ENCODE results near the gene TMEM92. TPM values are rescaled to one million over a fixed set of nuclear protein-coding genes. Genes with fewer than 3 reads are reported as not detected.

Gene TMEM92
- total and polyA plus RNA-seq, 2 of the 13 experiments (the other 11 are each of a cell fraction or from before 2014, with no cell fraction given) = 0.07 TPM; not detected in 1

DNA sequence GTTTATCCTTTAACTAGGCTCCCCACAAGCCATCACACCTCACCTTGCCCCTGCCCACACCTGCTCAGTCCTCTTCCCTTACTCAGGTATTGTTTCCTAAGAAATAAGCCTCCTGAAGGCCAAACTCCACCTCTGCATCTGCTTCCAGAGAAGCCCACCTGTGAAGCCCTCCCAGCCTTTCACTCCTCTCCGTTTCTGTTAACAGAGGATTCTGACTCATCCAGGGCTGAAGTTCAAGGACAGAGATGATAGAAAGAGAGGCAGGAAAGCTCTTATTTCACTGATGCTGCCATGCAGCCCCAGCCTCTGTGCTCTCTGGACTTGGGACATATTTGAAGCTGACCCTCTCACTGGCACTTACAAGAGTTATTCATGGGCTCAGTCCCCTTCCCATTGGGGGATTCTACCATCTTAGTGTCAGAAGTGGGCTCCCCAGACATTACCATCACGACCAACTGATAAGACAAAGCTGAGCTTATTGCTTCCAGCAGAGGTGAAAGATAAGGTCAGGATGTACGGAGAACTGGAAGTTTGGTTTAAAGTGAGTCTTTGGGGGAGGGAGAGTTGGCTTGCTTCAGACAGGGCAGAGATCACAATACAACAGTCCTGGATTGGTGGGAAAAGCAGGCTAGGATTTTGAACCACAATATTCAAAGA, 36.3 kb downstream of the TMEM92 start (continued):
- TF ChIP-seq CCAR2 (optimal IDR thresholded peaks at IDR 0.05; ENCODE audit: low read depth, low read length) (no peak), BCLAF1 (IDR thresholded peaks at IDR 0.05) (no peak), ZNF543 (CRISPR knock-in tag; IDR thresholded peaks at IDR 0.05) (no peak), FIP1L1 (IDR thresholded peaks at IDR 0.05; ENCODE audit: borderline replicate concordance, insufficient read depth, low read depth, low read length) (no peak), ATF6 (CRISPR knock-in tag; conservative IDR thresholded peaks at IDR 0.05) (no peak), ZNF333 (CRISPR knock-in tag; IDR thresholded peaks at IDR 0.05; ENCODE audit: borderline replicate concordance) (no peak), KLF6 (CRISPR knock-in tag; IDR thresholded peaks at IDR 0.05) (no peak), ZNF24 (IDR thresholded peaks at IDR 0.05) (no peak), GRHL1 (CRISPR knock-in tag; conservative IDR thresholded peaks at IDR 0.05) (no peak), TEAD2 (CRISPR knock-in tag; IDR thresholded peaks at IDR 0.05) (no peak), HNF4A (CRISPR knock-in tag; IDR thresholded peaks at IDR 0.05) (peak; percentile 79), MAFK (conservative IDR thresholded peaks at IDR 0.05 in 1 of 2, IDR thresholded peaks at IDR 0.05 in 1 of 2; ENCODE audit: low read length in 2 of 2) (no peak), SNAPC2 (CRISPR knock-in tag; IDR thresholded peaks at IDR 0.05) (no peak), CHD4 (IDR thresholded peaks at IDR 0.05; ENCODE audit: borderline replicate concordance, low read length) (no peak), SKIL (CRISPR knock-in tag; IDR thresholded peaks at IDR 0.05; ENCODE audit: borderline replicate concordance) (no peak; the same call in none of the 2 replicates), ZSCAN30 (CRISPR knock-in tag; IDR thresholded peaks at IDR 0.05) (no peak)
- TF ChIP-seq, protein P1, sequence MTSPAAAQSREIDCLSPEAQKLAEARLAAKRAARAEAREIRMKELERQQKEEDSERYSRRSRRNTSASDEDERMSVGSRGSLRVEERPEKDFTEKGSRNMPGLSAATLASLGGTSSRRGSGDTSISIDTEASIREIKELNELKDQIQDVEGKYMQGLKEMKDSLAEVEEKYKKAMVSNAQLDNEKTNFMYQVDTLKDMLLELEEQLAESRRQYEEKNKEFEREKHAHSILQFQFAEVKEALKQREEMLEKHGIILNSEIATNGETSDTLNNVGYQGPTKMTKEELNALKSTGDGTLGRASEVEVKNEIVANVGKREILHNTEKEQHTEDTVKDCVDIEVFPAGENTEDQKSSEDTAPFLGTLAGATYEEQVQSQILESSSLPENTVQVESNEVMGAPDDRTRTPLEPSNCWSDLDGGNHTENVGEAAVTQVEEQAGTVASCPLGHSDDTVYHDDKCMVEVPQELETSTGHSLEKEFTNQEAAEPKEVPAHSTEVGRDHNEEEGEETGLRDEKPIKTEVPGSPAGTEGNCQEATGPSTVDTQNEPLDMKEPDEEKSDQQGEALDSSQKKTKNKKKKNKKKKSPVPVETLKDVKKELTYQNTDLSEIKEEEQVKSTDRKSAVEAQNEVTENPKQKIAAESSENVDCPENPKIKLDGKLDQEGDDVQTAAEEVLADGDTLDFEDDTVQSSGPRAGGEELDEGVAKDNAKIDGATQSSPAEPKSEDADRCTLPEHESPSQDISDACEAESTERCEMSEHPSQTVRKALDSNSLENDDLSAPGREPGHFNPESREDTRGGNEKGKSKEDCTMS (CRISPR knock-in tag; conservative IDR thresholded peaks at IDR 0.05) = no peak
